ENCODE results near the gene SH2D1B. TPM values are rescaled to one million over a fixed set of nuclear protein-coding genes. Genes with fewer than 3 reads are reported as not detected.
"Not testable (repeated sequence)": the region's sequence is repeated elsewhere in the genome, so short reads cannot be mapped to it uniquely, and the experiment has no call there.

The SH2D1B gene, protein sequence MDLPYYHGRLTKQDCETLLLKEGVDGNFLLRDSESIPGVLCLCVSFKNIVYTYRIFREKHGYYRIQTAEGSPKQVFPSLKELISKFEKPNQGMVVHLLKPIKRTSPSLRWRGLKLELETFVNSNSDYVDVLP
- total RNA-seq (ENCODE audit: insufficient read depth, low replicate concordance): not detected

DNA sequence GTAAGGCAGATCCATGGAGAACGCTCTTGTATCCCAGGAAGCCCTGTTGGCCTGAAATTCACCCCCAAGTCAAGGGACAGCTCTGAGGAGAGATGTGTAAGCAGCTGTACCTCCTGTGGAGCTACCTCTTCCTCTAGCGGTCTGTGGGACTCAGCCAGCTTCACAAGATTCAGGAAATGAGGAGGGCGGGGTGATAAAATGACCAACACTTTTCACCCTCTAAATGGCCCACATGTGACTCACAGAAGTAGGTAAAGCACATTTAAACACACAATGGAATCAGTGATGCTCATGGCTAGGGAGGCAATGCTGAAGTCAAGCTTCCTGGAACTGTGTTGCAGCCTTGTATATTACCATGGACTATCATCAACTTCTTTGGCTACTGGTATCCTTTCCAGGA is at the start of gene SH2D1B:
TSS of gene SH2D1B (minus strand) at position 135 of the 400 bp plus-strand sequence. CDS start at position 15, 120 bp downstream.
- no peak for DNase-seq (ENCODE audit: low spot score)

DNA sequence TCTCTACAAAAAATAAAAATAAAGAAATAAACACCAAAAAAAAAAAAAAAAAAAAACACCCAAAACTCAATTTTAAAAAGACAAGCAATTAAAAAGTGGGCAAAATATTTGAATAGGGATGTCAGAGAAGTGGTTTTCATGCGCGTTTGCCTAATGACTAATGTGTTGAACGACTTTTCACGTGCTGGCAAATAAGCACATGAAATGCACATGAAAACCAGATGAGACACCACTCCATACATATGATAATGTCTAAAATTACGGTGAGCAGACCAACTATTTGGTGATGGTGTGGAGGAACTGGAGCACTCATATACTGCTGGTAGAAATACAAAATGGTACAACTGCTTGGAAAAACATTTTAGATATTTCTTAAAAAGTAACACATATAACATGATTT is 46.3 kb upstream of the SH2D1B start:
- DNase-seq (ENCODE audit: low spot score): no peak

DNA sequence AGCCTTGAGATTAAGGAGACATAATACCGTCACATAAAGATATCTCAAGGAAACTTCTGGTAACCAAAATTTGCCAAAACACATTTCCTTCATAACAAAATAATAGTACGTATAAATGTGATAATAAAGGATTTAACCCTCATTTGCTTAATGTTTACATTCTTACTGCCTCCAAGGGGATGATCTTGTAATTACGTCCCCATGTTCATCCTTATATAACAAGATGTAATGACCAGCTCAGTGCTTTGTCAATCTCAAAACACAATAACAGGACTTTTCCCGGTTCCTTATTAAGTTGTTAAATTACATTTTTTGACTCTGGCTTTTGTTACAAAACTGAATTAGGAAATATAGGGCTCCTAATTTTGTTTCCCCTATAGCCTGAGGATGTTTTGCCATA is 44.4 kb upstream of the SH2D1B start:
- no peak for DNase-seq (ENCODE audit: low spot score)

DNA sequence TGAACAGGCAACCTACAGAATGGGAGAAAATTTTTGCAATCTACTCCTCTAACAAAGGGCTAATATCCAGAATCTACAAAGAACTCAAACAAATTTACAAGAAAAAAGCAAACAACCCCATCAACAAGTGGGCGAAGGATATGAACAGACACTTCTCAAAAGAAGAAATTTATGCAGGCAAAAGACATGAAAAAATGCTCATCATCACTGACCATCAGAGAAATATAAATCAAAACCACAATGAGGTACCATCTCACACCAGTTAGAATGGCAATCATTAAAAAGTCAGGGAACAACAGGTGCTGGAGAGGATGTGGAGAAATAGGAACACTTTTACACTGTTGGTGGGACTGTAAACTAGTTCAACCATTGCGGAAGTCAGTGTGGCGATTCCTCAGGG is 42.4 kb upstream of the SH2D1B start:
- DNase-seq (ENCODE audit: low spot score): not testable (repeated sequence)

DNA sequence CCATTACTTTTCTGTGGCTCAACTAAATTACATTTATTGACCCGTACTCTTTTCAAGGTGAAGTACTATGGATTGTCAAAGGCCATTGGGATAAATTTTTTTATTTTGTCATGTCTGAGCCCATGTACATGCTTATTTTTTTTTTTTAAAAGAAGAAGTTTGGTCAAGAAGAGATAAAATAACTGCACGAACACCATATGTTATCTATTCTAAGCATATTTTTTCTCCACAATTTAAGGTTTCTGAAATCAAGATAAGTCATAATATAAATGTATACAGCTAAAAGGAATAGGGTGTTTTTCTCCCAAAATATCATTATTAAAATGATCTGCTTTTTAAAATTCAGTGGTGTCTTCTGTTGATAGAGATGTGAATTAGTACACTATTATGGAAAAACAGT is 35.0 kb upstream of the SH2D1B start:
- no peak for DNase-seq (ENCODE audit: low spot score)

DNA sequence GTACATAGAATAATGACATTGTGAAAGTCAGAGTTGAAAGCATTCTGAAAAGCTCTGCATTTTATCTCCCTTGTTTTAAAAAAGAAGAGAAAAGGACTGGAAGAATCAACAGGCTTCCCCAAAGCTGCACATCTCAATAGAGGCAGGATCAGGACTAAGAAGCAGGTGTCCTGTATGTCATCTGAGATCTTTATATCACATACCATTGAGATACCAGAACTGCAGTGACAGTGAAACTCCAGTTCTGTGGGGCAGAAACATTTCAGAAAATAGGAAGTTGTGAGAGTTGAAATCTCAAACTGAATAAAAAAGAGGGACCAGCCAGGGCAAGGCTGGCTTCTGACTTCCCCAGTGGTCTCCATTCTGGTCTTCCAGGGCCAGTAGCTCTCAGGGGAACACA is 33.0 kb upstream of the SH2D1B start:
- DNase-seq (ENCODE audit: low spot score): no peak

DNA sequence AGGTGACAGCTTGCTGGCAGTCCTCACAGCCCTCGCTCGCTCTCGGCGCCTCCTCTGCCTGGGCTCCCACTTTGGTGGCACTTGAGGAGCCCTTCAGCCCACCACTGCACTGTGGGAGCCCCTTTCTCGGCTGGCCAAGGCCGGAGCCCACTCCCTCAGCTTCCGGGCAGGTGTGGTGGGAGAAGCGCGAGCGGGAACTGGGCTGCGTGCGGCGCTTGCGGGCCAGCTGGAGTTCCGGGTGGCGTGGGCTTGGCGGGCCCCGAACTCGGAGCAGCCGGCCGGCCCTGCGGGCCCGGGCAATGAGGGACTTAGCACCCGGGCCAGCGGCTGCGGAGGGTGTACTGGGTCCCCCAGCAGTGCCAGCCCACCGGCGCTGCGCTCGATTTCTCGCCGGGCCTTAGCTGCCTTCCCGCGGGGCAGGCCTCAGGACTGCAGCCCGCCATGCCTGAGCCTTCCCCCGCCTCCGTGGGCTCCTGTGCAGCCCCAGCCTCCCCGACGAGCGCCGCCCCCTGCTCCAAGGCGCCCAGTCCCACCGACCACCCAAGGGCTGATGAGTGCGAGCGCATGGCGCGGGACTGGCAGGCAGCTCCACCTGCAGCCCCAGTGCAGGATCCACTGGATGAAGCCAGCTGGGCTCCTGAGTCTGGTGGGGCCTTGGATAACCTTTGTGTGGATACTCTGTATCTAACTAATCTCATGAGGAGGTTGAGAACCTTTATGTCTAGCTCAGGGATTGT is 21.2 kb upstream of the SH2D1B start:
- DNase-seq (ENCODE audit: low spot score): not testable (repeated sequence)

DNA sequence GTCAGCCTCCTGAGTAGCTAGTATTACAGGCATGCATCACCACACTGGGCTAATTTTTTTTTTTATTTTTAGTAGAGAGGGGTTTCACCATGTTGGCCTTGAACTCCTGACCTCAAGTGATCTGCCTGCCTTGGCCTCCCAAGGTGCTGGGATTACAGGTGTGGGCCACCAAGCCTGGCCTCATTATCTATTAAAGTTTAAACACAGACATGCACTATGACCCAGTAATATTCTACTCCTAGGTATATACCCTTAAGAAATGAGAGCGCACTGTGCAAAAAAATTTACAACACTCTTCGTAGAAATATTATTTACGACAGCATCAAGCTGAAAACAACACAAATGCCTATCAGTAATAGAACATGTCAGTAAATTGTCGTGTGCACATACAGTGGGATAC is 18.6 kb upstream of the SH2D1B start:
- DNase-seq (ENCODE audit: low spot score): no peak

DNA sequence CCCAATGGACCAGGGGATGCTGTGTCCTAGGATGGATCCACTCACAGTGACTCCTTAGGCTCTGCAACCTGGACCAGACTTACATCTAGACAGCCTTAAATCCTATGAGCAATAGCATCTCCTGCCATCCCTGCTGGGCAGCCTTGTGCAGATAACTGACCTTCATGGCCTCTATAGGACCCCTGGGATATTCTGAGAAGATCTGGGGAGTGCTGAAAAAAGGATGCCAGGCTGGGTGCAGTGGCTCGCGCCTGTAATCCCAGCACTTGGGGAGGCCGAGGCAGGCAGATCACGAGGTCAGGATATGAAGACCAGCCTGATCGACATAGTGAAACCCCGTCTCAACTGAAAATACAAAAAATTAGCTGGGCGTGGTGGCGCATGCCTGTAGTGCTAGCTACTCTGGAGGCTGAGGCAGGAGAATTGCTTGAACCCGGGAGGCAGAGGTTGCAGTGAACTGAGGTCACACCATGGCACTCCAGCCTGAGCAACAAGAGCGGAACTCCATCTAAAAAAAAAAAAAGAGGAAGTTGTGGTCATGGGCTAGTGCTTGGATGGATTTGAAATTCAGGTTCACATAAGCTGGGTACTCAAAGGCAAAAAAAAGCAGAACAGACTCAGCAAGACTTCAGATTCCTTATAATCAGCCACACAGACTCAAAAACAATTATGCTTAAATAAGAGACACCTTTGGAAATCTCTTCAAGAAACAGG is 10.9 kb upstream of the SH2D1B start:
- peak; percentile 14 for DNase-seq (ENCODE audit: low spot score)

DNA sequence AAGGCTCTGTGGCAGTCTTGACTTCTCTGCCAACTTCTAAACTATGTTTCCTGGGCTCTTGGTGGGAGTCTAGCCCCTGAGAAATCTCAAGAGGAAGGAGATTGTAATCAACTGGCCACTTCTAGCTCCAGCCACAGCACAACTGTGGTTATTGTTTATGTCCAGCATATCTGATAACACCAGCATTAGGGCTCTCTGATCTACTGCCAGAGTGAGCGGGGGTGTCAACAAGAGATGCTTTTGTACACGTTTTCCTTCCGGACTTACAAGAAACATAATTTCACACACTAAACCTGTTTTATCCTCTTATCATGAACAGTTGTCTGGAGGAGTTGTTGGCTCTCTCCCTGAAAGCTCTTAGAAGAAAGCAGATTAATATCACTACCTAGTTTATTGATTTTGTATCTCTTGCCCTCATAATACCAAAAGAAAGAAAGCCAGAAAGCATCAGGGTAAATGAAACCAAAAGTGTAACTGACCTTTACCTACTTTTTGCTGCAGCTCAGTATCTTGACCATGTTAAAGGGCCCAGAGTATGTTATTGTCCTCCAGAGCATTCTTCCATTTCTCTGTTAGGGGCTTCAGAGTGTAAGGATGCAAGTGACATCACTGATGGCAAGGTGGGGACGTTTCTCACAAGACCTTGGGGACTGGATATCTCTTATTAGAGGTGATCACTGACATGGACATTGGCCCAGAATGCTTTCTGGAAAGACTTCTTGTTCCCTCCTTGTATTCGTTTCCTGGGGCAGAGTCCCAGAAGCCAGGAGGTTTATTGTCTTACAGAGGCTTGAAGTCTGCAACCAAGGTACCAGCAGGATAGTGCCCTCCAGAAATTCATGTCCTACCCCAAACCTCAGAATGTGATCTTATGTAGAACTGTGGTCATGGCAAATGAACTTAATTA is 9.6 kb upstream of the SH2D1B start:
- DNase-seq (ENCODE audit: low spot score): no peak

DNA sequence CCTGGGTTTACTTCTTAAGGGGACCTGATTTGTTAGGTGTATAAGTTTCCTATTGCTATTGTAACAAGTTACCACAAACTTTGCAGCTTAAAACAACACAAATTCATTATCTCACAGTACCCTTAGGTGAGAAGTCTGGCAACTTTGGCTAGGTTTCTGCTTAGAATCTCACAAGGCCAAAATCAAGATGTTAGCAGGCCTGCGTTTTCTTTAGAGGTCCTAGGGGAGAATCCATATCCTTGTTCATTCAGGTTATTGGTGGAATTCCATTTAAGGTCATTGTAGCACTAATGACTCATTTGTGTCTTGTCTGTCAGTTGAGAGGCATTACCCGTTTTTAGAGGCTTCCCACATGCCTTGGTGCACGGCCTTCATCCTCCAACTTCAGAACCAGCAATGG is 8.2 kb upstream of the SH2D1B start:
- no peak for DNase-seq (ENCODE audit: low spot score)

DNA sequence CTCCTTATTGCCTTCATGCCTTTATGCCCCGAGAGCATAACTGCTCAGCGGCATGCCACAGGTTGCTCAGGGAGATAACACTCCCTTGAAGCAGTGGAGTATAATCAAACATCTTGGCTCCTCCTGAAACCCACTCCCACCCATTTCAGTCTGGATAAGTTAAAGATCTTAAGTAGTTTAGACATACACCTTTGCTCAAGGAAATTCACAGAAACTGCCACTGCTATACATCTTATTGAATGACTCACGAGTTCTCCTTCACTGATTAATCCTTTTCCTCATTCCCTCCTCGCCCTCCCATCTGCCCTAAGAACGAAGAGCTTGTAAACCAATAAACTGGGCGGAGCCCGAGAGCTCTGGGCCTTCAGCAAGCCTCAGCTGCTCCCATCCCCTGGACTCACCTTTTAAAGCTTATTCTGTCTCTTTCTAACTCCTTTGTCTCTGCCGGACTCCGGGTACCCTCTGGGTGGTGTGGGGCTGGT is 7.6 kb upstream of the SH2D1B start:
- not testable (repeated sequence) for DNase-seq (ENCODE audit: low spot score)

DNA sequence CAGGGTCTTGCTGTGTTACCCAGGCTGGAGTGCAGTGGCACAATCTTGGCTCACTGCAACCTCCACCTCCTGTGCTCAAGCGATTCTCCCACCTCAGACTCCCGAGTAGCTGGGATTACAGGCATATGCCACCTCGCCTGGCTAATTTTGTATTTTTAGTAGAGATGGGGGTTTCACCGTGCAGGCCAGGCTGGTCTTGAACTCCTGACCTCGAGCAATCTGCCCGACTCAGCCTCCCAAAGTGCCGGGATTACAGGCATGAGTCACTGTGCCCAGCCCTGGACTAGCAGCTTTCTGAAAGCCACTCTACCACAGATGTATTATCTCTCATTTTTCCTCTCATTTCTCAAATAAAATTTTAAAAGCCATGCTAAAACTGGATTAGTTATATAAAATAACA is 6.6 kb upstream of the SH2D1B start:
- DNase-seq (ENCODE audit: low spot score): not testable (repeated sequence)

DNA sequence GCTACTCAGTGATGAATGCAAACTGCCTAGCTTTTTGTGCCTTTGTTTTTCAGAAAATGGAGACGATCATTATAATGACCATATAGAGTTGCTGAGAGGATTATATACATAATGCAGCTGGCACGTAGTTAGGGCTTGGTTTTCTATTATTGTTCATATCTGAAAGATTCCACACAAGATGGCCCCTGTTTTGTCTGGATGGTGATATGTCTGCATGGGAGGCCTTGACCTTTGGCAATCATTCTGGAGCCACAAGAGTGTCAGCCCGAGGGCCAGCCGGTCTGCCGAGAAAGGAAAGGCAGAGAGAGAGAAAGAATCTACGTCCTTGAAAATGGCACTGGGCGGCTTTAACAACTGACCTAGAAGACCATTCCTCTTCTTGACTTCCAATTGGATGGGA is 5.7 kb upstream of the SH2D1B start:
- DNase-seq (ENCODE audit: low spot score): no peak

DNA sequence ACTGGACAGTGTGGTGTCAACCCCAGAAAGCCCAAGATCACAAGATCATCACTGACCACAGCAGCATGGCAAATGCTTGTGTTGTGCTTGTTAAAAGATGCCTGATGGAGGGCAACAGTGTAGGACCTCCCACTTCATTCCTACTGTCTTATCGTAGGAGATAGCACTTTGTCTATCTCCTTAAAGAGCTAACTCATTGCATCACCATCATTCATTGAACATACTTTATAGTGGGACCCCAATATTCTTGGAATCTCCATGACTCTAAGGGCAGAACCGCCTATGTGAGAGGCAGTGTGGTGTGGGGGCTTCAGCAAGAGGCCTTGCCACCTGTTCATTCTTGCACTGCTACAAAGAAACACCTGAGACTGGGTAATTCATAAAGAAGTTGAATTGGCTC is 5.0 kb upstream of the SH2D1B start:
- DNase-seq (ENCODE audit: low spot score): no peak

DNA sequence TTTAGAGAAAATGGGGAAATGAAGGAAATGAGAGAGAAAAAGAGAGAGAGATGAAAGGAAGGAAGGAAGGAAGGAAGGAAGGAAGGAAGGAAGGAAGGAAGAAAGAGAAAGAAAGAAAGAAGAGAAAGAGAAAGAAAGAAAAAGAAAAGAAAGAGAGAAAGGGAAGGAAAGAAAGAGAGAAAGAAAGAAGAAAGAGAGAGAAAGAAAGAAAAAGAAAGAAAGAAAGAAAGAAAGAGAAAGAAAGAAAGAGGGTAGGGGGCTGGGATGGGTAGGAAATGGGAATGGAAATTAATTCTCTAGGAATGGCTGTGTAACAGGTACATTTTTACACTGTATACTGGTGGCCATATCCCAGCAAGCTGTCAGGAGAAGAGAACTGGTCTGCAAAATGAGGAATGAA is 4.3 kb upstream of the SH2D1B start:
- DNase-seq (ENCODE audit: low spot score): no peak

DNA sequence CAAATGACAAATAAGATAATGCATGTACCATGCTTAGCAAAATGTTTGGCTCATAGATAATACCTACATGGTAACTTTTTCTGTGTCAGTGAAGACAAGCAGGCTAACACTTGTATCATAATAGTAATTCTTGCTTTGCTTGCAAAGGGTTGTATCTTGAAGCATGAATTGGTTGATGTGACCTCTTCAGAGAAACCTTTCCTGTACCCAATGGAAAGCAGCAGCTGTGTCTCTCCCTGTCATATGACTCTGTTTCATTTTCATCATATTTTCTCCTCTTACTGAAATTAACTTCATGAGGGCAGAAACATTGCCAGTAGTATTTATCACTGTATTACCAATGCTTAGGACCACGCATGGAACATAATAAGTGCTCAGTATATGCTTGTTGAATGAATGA is 4.4 kb downstream of the SH2D1B start:
- no peak for DNase-seq (ENCODE audit: low spot score)

DNA sequence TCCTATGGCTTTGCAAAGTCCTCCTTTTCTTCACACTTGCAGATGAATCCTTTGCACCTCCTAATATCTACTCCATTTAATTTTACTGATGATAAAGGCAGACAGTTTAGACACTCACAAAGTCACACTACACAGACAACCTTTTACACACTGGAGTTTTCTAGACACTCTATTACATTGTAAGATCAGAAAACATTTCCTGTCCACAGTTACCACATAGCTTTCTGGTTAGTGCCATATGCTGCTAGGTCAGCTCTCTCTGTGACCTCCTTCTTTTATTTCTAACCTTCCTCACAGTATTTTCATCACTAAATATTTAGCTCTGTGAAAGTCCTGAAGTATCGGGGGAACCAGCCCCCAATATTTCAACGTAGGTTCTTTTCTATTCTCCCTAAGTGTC is 5.1 kb downstream of the SH2D1B start:
- no peak for DNase-seq (ENCODE audit: low spot score)

DNA sequence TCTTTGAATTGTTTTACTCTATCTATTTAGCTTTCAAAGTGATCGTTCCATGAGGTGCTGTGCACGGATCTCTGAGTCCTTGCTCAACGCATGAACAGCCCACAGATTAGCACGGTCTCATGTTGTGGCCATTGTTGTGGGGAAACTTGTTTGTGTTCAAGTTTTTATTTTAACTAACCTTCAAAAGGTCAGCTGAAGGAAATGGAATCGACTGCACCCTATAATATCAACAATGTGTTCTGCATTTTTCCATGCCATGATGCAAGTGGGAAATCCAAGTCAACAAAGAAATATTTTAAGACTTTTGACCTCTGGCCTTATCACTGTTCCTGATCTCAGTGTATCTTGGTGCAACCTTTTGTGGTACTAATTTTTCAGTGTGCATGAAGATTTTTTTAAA is 6.1 kb downstream of the SH2D1B start:
- DNase-seq (ENCODE audit: low spot score): no peak

DNA sequence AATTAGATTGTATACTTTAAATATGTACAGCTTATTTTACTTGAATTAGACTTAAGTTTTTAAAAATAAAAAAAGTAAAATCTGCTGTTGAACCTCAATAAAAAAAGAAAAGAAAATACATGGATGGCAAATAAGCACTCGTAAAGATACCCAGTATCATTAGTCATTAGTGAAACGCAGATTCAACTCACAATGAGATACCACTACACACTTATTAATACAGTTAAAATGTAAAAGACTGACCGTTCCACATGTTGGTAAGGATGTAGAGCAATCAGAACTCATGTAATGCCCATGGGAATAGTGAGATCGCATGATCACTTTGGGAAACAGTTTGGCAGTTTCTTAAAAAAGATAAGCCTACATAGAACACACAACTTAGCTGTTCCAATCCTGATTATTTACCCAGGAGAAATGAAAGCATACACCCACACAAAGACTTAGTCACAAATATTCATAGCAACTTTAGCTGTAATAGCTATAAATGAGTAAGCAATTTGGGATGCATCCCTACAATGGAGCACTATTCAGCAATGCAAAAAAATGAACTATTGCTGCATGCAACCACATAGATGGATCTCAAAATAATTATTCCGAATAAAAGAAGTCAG is 7.3 kb downstream of the SH2D1B start:
- no peak for DNase-seq (ENCODE audit: low spot score)

DNA sequence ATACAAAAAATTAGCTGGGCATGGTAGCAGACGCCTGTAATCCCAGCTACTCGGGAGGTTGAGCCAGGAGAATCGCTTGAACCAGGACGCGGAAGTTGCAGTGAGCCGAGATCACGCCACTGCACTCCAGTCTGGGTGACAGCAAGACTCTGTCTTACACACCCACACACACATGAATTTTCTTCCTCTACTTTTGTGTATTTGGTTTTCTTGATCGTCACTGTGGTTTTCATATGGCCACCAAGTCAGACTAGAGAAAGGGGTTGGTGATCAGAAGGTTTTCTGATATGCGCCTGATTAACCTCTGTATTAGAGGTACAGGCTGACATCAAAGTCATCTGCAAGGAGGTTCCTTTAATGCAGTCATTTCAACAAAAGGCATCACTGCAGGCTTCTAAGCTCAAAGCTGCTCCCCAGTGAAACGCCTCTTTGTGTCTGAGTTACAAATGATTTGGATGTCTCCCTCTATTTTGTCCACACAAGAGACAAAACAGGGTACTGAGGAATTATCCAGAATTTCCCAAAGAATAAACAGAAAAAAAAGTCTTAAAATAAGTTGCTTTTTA is 11.1 kb downstream of the SH2D1B start:
- DNase-seq (ENCODE audit: low spot score): no peak
